HEK293T (cell line): Measurements from ENCODE around the gene ZNF607.
"Not testable (repeated sequence)": the region's sequence is repeated elsewhere in the genome, so short reads cannot be mapped to it uniquely, and the experiment has no call there.

Experiments
- CTCF ChIA-PET: fragments of 350-600 bp; formaldehyde crosslinking; extraction: SDS; loops from one replicate; lab custom pipeline; 2021; ENCODE audit warnings: antibody characterized with exemption, inconsistent platforms; lab: Yijun Ruan, JAX
- POLR2A ChIA-PET: fragments of 350-600 bp; formaldehyde crosslinking; extraction: SDS; loops from one replicate; lab custom pipeline; 2020; ENCODE audit warnings: antibody characterized with exemption, inconsistent platforms; lab: Yijun Ruan, JAX
- DNase-seq: peaks from one replicate; pipeline ENCODE4 v3.0.0; 2012; ENCODE audit warnings: mixed read lengths; ENCODE audit errors: extremely low spot score
- ARNT ChIP-seq: fragments of 450-650 bp; IDR thresholded peaks from 2 replicates; pipeline ENCODE4 v1.6.1; 2017; ENCODE audit warnings: mild to moderate bottlenecking
- BHLHE40 ChIP-seq: fragments of 450-650 bp; IDR thresholded peaks from 2 replicates; pipeline ENCODE4 v1.6.1; 2016; ENCODE audit warnings: mild to moderate bottlenecking, moderate library complexity, borderline replicate concordance
- CTBP1 ChIP-seq: fragments of 450-650 bp; IDR thresholded peaks from 2 replicates; pipeline ENCODE4 v1.6.1; 2016; ENCODE audit warnings: borderline replicate concordance
- ELF4 ChIP-seq: fragments of 450-650 bp; IDR thresholded peaks from 2 replicates; pipeline ENCODE4 v1.6.1; 2017; ENCODE audit warnings: antibody characterized with exemption
- FOXA1 ChIP-seq: fragments of 450-650 bp; IDR thresholded peaks from 2 replicates; pipeline ENCODE4 v1.6.1; 2016; ENCODE audit warnings: mild to moderate bottlenecking
- FOXK2 ChIP-seq: fragments of 450-650 bp; IDR thresholded peaks from 2 replicates; pipeline ENCODE4 v1.6.1; 2016; ENCODE audit warnings: mild to moderate bottlenecking
- FOXM1 ChIP-seq: fragments of 450-650 bp; IDR thresholded peaks from 2 replicates; pipeline ENCODE4 v1.6.1; 2017; ENCODE audit warnings: mild to moderate bottlenecking, borderline replicate concordance
- HDGF ChIP-seq: fragments of 450-650 bp; IDR thresholded peaks from 2 replicates; pipeline ENCODE4 v1.6.1; 2017; ENCODE audit warnings: antibody characterized with exemption, borderline replicate concordance
- L3MBTL2 ChIP-seq: fragments of 450-650 bp; conservative IDR thresholded peaks from 2 replicates; pipeline ENCODE4 v1.6.1; 2016; ENCODE audit warnings: mild to moderate bottlenecking
- LEF1 ChIP-seq: fragments of 450-650 bp; IDR thresholded peaks from 2 replicates; pipeline ENCODE4 v1.6.1; 2017; ENCODE audit warnings: mild to moderate bottlenecking, borderline replicate concordance
- NFRKB ChIP-seq: fragments of 450-650 bp; IDR thresholded peaks from 2 replicates; pipeline ENCODE4 v1.6.1; 2016; ENCODE audit warnings: mild to moderate bottlenecking, moderate library complexity
- PKNOX1 ChIP-seq: fragments of 450-650 bp; IDR thresholded peaks from 2 replicates; pipeline ENCODE4 v1.6.1; 2016
- SP1 ChIP-seq: fragments of 450-650 bp; IDR thresholded peaks from 2 replicates; pipeline ENCODE4 v1.6.1; 2017
- SUZ12 ChIP-seq: fragments of 450-650 bp; IDR thresholded peaks from 2 replicates; pipeline ENCODE4 v1.6.1; 2016; ENCODE audit warnings: mild to moderate bottlenecking
- TARDBP ChIP-seq: fragments of 450-650 bp; IDR thresholded peaks from 2 replicates; pipeline ENCODE4 v1.6.1; 2016
- ZNF384 ChIP-seq: fragments of 450-650 bp; IDR thresholded peaks from 2 replicates; pipeline ENCODE4 v1.6.1; 2016

Gene ZNF607

DNA sequence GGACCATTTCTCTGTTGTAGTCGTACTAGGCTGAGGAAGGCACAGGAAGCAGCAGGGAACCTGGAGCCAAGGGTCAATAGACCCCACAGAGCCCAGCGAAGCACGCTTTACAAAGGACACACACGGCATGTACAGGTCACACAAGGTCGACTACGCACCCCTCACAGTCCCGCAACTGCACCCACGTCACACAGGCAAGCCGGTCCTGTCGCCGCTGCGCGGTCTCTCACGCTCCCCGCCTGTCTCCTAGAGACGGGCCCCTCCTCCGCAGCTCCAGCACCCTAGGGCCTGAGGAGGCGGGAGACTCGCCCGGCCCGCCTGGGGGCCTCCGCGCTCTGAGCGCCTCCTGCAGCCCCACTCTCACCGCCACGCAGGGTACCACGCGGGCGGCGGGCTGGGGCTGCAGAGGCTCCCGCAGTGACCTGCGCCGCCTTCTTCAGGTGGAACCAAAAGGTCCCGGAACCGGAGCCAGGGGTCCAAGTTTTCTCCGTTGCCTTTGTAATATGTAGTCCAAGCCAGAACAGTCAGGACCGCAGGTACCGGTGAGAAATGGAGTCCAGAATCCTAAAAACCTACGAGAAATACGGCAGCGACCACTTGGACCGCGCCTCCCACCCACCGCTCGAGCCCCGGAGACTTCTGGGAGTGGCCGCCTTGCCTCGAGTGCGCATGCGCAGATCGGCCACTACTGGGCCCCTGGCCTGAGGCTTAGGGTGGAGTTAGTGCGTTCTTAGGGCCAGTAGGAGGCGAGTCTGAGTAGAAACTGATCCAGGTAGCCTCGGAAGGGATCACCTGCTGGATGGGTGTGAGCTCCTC is at the start of gene ZNF607:
Gene ZNF607 (minus strand): TSS at position 651 of the 816 bp plus-strand sequence. CDS start 8,143 bp downstream, outside the sequence.
- DNase-seq = peak; percentile 94
- TF ChIP-seq ELF4 = no peak
- TF ChIP-seq L3MBTL2 = peak; percentile 48
- no peak for TF ChIP-seq HDGF
- TF ChIP-seq FOXA1 = no peak
- ChIA-PET CTCF (no interaction called here), POLR2A (interaction anchor here (1.1 to 1.7 kb wide), 2 partner anchors 60 to 125 kb away, joined by 3 to 8 read pairs; partner anchors contain the start of genes ZNF540, ZNF571 and ZNF573)

DNA sequence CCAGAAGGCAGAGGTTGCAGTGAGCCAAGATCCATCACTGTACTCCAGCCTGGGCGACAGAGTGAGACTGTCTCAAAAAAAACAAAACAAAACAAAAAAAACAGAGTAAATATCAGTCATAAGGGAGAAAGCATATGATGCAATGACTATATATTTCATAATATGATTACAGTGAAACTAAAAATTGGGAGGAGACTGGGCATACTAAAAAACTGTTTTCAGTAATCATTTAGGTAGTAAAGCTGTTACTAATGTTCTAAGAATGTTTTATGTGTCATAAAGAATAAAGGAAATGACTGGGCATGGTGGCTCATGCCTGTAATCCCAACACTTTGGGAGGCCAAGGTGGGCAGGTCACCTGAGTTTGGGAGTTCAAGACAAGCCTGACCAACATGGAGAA is 43.9 kb upstream of the ZNF607 start:
- no peak for DNase-seq
- POLR2A ChIA-PET = no interaction called here

GRCh38 chr19:37757683-37758082 is 38.1 kb upstream of the ZNF607 start:
- CTCF ChIA-PET, DNase-seq, POLR2A ChIA-PET: not testable (repeated sequence)

More for the DNA sequence above, 43.9 kb upstream of the ZNF607 start:
- TF ChIP-seq BHLHE40 = no peak
- no peak for TF ChIP-seq TARDBP
- no peak for TF ChIP-seq SUZ12
- TF ChIP-seq FOXA1 = no peak
- no peak for TF ChIP-seq LEF1
- TF ChIP-seq ARNT = no peak
- no peak for TF ChIP-seq NFRKB
- no peak for TF ChIP-seq CTBP1
- CTCF ChIA-PET = no interaction called here

DNA sequence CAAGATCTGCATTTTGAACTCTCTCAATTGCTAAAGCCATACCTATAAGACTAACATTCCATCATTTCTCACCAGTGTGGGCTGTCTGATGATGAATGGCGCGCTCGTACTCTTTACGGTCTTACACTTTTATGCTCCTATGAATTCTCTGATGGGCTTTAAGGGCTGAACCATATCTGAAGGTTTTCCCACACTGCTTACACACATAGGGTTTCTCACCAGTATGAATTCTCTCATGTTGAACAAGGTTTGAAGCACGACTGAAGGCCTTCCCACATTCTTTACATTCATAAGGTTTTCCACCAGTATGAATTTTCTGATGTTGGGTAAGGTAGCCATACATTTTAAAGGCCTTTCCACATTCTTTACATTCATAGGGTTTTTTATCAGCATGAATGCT is 18.8 kb upstream of the ZNF607 start:
- CTCF ChIA-PET = no interaction called here
- DNase-seq = no peak
- POLR2A ChIA-PET = no interaction called here
- TF ChIP-seq NFRKB (no peak), FOXK2 (no peak), ARNT (no peak), FOXM1 (no peak), HDGF (no peak), ELF4 (no peak), L3MBTL2 (no peak), BHLHE40 (no peak), LEF1 (no peak), PKNOX1 (no peak)

- no peak for DNase-seq
- CTCF ChIA-PET = no interaction called here
- POLR2A ChIA-PET = no interaction called here
- TF ChIP-seq LEF1 (no peak), PKNOX1 (no peak), BHLHE40 (no peak), HDGF (no peak), SUZ12 (no peak), FOXA1 (no peak), ZNF384 (no peak), ELF4 (no peak), CTBP1 (no peak), SP1 (no peak), FOXM1 (no peak), L3MBTL2 (no peak)
Observed at GRCh38 chr19:37725181-37725580, 5.6 kb upstream of the ZNF607 start.

DNA sequence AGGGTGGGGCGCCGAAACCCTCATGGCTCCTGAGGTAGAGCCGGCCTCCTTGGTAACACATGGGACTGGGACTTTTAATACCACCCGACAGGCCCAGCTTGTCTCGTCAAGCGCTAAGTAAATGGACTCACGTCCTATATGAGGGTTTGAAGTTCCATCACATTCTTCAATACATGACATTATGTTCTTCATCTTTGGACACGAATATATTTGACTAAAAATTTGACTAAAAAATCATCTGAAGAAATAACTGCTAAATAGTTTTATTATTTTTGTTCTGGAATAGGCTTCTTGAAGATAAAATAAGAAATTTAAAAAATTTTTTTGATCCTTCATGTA is 335 bp upstream of the ZNF607 start:
- TF ChIP-seq FOXM1 (no peak), SUZ12 (no peak), NFRKB (no peak), HDGF (no peak), LEF1 (no peak), L3MBTL2 (no peak; the same call in 1 of the 2 replicates), FOXA1 (no peak), FOXK2 (no peak), BHLHE40 (no peak), TARDBP (no peak), PKNOX1 (no peak), ELF4 (no peak), CTBP1 (no peak), ZNF384 (no peak)
- CTCF ChIA-PET = no interaction called here
- DNase-seq = no peak
- POLR2A ChIA-PET = interaction anchor here (1.1 to 1.7 kb wide), 2 partner anchors 60 to 125 kb away, joined by 3 to 8 read pairs; partner anchors contain the start of genes ZNF540, ZNF571 and ZNF573
